ENCODE results near the gene KCNN4. TPM values are rescaled to one million over a fixed set of nuclear protein-coding genes. Genes with fewer than 3 reads are reported as not detected.

KCNN4 gene
- total RNA-seq, 1 donor = 7.2 TPM

DNA sequence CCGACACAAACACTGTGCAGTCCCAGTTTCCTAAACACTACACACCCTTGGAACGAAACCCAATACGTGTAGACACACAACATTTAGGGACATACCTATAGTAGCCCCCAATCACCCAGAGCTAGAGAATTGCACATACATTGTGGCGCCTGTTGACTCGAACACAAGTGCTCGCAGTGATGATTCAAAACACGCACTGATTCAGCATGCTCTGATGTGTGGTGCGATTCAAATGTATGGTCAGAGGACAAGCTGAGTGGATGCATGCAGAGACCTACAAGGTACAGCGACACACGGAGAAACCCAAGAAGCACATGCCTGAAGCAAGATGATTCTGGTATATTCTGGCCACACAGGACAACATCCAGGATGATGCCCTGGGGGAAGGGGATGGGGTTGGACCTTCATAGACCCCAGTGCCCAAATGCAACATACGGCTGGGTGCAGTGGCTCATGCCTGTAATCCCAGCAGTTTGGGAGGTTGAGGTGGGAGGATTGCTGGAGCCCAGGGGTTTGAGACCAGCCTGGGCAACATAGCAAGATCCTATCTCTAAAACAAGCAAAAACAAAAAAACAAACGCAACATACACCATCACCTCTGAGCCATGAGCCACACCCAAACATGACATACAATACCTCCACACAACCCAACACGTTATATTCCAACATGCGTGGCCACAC, 997 bp upstream of the KCNN4 start:
- Histone ChIP-seq H3K9me3 (ENCODE audit: low read depth, low read length) (no peaks in the 10 kb centered on the region), H4K20me1 (ENCODE audit: insufficient read depth, low read length) (no peaks in the 10 kb centered on the region), H3K79me2 (ENCODE audit: insufficient read depth, low read length) (peaks cover 29% of the 10 kb centered on the region), H3K36me3 (ENCODE audit: insufficient read depth, low read length) (no peaks in the 10 kb centered on the region), H2AFZ (ENCODE audit: low read length) (no peak overlapping the region), H3K4me1 (ENCODE audit: insufficient read depth, low read length) (peaks cover 43% of the 10 kb centered on the region), H3K27ac (ENCODE audit: low read depth, low read length) (no peak overlapping the region), H3K4me3 (ENCODE audit: insufficient read depth, low read length) (no peak overlapping the region), H3K27me3 (ENCODE audit: insufficient read depth, low read length) (no peaks in the 10 kb centered on the region), H3K4me2 (ENCODE audit: insufficient read depth, low read length) (no peak overlapping the region)
- TF ChIP-seq, protein P1, sequence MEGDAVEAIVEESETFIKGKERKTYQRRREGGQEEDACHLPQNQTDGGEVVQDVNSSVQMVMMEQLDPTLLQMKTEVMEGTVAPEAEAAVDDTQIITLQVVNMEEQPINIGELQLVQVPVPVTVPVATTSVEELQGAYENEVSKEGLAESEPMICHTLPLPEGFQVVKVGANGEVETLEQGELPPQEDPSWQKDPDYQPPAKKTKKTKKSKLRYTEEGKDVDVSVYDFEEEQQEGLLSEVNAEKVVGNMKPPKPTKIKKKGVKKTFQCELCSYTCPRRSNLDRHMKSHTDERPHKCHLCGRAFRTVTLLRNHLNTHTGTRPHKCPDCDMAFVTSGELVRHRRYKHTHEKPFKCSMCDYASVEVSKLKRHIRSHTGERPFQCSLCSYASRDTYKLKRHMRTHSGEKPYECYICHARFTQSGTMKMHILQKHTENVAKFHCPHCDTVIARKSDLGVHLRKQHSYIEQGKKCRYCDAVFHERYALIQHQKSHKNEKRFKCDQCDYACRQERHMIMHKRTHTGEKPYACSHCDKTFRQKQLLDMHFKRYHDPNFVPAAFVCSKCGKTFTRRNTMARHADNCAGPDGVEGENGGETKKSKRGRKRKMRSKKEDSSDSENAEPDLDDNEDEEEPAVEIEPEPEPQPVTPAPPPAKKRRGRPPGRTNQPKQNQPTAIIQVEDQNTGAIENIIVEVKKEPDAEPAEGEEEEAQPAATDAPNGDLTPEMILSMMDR (IDR thresholded peaks at IDR 0.05; ENCODE audit: extremely low read depth, low read depth, low read length) = no peak
- peak; percentile 65 for DNase-seq (ENCODE audit: insufficient read length, low spot score, missing footprints)

DNA sequence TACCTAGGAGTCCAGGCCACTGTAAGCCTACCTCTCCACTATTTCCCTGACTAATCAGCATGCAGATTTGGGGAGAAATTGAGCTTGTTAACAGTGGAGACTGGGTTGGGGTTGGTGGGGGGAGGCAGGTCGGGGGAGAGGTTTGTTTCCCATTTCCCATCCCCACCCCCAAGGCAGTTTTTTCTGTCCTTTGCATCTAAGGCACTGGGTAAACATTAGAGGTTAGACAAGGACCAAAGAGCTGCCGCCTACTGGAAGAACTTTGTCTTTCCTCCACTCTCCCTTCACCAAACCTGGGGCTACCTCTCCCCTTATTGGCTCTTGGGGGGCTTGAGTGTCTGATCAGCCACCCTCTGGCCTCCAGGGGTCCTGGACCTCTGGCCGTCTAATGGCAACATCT, 953 bp downstream of the KCNN4 start:
- Histone ChIP-seq H3K4me1 (ENCODE audit: insufficient read depth, low read length) (peaks cover 40% of the 10 kb centered on the region), H3K4me3 (ENCODE audit: insufficient read depth, low read length) (peak overlapping the region; percentile 71), H3K36me3 (ENCODE audit: insufficient read depth, low read length) (no peaks in the 10 kb centered on the region), H4K20me1 (ENCODE audit: insufficient read depth, low read length) (no peaks in the 10 kb centered on the region), H3K4me2 (ENCODE audit: insufficient read depth, low read length) (peak overlapping the region; percentile 72), H2AFZ (ENCODE audit: low read length) (no peak overlapping the region), H3K9me3 (ENCODE audit: low read depth, low read length) (no peaks in the 10 kb centered on the region), H3K27ac (ENCODE audit: low read depth, low read length) (no peak overlapping the region), H3K79me2 (ENCODE audit: insufficient read depth, low read length) (peaks cover 39% of the 10 kb centered on the region), H3K27me3 (ENCODE audit: insufficient read depth, low read length) (no peaks in the 10 kb centered on the region)
- DNase-seq (ENCODE audit: insufficient read length, low spot score, missing footprints) = peak; percentile 73
- TF ChIP-seq, protein P1 (IDR thresholded peaks at IDR 0.05; ENCODE audit: extremely low read depth, low read depth, low read length) = peak; percentile 21

DNA sequence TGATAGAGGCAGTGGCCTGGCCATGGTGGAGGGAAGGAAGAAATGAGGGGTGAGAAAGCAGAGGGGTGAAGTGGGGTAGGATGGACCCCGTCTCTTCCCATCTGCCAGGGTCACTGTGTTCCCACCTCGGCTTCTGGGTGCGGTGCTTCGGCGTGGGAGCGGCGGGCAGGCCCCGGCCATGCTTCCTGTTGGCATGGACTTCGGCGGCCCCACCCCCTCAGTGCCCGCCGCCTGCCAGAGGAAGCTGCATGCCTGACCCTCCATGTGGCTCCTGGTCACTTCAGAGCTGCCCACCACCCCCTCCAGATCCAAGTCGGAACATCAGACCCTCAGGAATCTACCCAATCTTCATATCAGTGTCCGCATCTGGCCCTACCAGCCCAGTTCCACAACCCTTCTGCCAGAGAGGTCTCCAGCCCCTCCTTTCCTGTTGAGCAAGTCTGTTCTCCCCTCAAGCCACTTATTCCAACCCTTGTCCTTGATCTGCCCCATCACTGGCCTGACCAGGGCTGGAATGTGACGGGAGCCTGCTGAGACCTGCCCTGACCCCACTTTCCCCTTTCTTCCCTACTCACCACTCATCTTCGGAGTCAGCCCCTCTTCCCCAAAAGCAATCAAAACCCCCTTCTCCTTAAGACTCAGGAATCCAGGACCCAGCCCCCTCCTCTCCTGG, 1.5 kb downstream of the KCNN4 start:
- no peaks in the 10 kb centered on the region for H4K20me1 ChIP-seq (ENCODE audit: insufficient read depth, low read length)
- H3K27ac ChIP-seq (ENCODE audit: low read depth, low read length) = no peak overlapping the region
- H2AFZ ChIP-seq (ENCODE audit: low read length) = no peak overlapping the region
- TF ChIP-seq, protein P1 (IDR thresholded peaks at IDR 0.05; ENCODE audit: extremely low read depth, low read depth, low read length) = no peak
- H3K4me2 ChIP-seq (ENCODE audit: insufficient read depth, low read length) = peak overlapping the region; percentile 72
- peak overlapping the region; percentile 71 for H3K4me3 ChIP-seq (ENCODE audit: insufficient read depth, low read length)
- peaks cover 38% of the 10 kb centered on the region for H3K4me1 ChIP-seq (ENCODE audit: insufficient read depth, low read length)
- H3K27me3 ChIP-seq (ENCODE audit: insufficient read depth, low read length) = no peaks in the 10 kb centered on the region
- peak; percentile 51 for DNase-seq (ENCODE audit: insufficient read length, low spot score, missing footprints)
- H3K79me2 ChIP-seq (ENCODE audit: insufficient read depth, low read length) = peaks cover 39% of the 10 kb centered on the region
- H3K9me3 ChIP-seq (ENCODE audit: low read depth, low read length) = no peaks in the 10 kb centered on the region
- H3K36me3 ChIP-seq (ENCODE audit: insufficient read depth, low read length) = no peaks in the 10 kb centered on the region

DNA sequence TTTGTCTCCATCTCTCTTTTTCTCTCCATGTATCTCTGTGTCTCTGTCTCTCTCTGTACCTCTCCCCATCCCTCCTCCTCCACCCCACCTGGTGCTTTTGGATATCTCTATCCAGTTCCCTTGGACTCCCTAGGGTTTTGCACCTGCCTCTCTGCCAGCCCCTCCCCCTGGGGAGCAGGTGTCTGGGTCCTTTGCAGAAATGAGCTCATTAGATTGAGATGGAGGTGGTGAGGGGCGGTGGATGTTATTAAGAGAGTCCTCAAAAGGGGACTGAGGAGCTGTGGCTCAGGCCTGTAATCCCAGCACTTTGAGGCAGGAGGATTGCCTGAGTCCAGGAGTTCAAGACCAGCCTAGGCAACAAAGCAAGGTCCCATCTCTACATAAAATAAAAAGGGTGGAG, 2.1 kb downstream of the KCNN4 start:
- no peak overlapping the region for H3K4me2 ChIP-seq (ENCODE audit: insufficient read depth, low read length)
- H4K20me1 ChIP-seq (ENCODE audit: insufficient read depth, low read length) = no peaks in the 10 kb centered on the region
- TF ChIP-seq, protein P1 (IDR thresholded peaks at IDR 0.05; ENCODE audit: extremely low read depth, low read depth, low read length) = no peak
- peaks cover 34% of the 10 kb centered on the region for H3K4me1 ChIP-seq (ENCODE audit: insufficient read depth, low read length)
- no peaks in the 10 kb centered on the region for H3K27me3 ChIP-seq (ENCODE audit: insufficient read depth, low read length)
- no peak overlapping the region for H2AFZ ChIP-seq (ENCODE audit: low read length)
- H3K4me3 ChIP-seq (ENCODE audit: insufficient read depth, low read length) = no peak overlapping the region
- H3K36me3 ChIP-seq (ENCODE audit: insufficient read depth, low read length) = no peaks in the 10 kb centered on the region
- H3K79me2 ChIP-seq (ENCODE audit: insufficient read depth, low read length) = peaks cover 39% of the 10 kb centered on the region
- no peaks in the 10 kb centered on the region for H3K9me3 ChIP-seq (ENCODE audit: low read depth, low read length)
- DNase-seq (ENCODE audit: insufficient read length, low spot score, missing footprints) = peak; percentile 75
- no peak overlapping the region for H3K27ac ChIP-seq (ENCODE audit: low read depth, low read length)

Data from osteoblast (primary cell).